Measurements from ENCODE around the gene VNN1. TPM values are rescaled to one million over a fixed set of nuclear protein-coding genes. Genes with fewer than 3 reads are reported as not detected.
"Not testable (repeated sequence)": the region's sequence is repeated elsewhere in the genome, so short reads cannot be mapped to it uniquely, and the experiment has no call there.

VNN1 gene
- total RNA-seq, 1 experiment from 2014 or later, result not detected

GRCh38 chr6:132683543-132683942, 30.3 kb downstream of the VNN1 start:
- Histone ChIP-seq H3K9me3 (ENCODE audit: control insufficient read depth in 1 of 2, insufficient read depth in 1 of 2, low read depth in 1 of 2, low read length in 2 of 2) (no peaks in the 10 kb centered on the region), H3K4me3 (replicated peaks in 1 of 2; ENCODE audit: low read depth in 1 of 2, low read length in 2 of 2) (no peak overlapping the region), H3K36me3 (ENCODE audit: control insufficient read depth in 1 of 2, insufficient read depth in 2 of 2, low read length in 2 of 2) (no peaks in the 10 kb centered on the region), H3K9ac (ENCODE audit: low read length) (no peak overlapping the region), H3K9me2 (ENCODE audit: insufficient read depth) (no peaks in the 10 kb centered on the region), H3K4me1 (ENCODE audit: control insufficient read depth in 1 of 2, insufficient read depth in 2 of 2, low read length in 2 of 2) (peaks cover 0 to 6% of the 10 kb centered on the region in 2 experiments; a peak in 1 of 4 replicates), H3K27ac (ENCODE audit: low read depth, low read length) (no peak overlapping the region), H3K79me2 (ENCODE audit: insufficient read depth, low read length) (no peaks in the 10 kb centered on the region), H3K27me3 (ENCODE audit: insufficient read depth, low read length) (no peaks in the 10 kb centered on the region), H3K4me2 (ENCODE audit: low read length) (no peak overlapping the region), H2AFZ (ENCODE audit: low read depth, low read length, poor library complexity, severe bottlenecking) (no peak overlapping the region), H4K20me1 (ENCODE audit: insufficient read depth) (no peaks in the 10 kb centered on the region)
- intact Hi-C loops (cut with micrococcal nuclease), result no loop called here
- TF ChIP-seq CEBPB (IDR thresholded peaks at IDR 0.05; ENCODE audit: low read depth) (no peak), POLR2A (IDR thresholded peaks at IDR 0.05; ENCODE audit: borderline replicate concordance, extremely low read depth, insufficient read depth, insufficient read length) (no peak), ZBTB33 (IDR thresholded peaks at IDR 0.05; ENCODE audit: extremely low read depth, insufficient replicate concordance, low read length) (no peak), TCF7L2 (IDR thresholded peaks at IDR 0.05; ENCODE audit: borderline replicate concordance, extremely low read depth, insufficient read depth, insufficient read length) (no peak), ELF1 (IDR thresholded peaks at IDR 0.05; ENCODE audit: borderline replicate concordance, low read depth) (no peak), JUND (IDR thresholded peaks at IDR 0.05) (no peak), POLR2AphosphoS5 (IDR thresholded peaks at IDR 0.05; ENCODE audit: low read depth, low read length) (no peak), ZNF274 (IDR thresholded peaks at IDR 0.05; ENCODE audit: low read depth, low read length) (no peak), RAD21 (IDR thresholded peaks at IDR 0.05; ENCODE audit: low read depth) (no peak), EZH2 (IDR thresholded peaks at IDR 0.05) (no peak), ZFX (IDR thresholded peaks at IDR 0.05) (no peak), FOSL1 (IDR thresholded peaks at IDR 0.05; ENCODE audit: low read depth) (no peak)
- TF ChIP-seq, protein P1, sequence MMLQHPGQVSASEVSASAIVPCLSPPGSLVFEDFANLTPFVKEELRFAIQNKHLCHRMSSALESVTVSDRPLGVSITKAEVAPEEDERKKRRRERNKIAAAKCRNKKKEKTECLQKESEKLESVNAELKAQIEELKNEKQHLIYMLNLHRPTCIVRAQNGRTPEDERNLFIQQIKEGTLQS (IDR thresholded peaks at IDR 0.05), result no peak
- TF ChIP-seq, protein P2, sequence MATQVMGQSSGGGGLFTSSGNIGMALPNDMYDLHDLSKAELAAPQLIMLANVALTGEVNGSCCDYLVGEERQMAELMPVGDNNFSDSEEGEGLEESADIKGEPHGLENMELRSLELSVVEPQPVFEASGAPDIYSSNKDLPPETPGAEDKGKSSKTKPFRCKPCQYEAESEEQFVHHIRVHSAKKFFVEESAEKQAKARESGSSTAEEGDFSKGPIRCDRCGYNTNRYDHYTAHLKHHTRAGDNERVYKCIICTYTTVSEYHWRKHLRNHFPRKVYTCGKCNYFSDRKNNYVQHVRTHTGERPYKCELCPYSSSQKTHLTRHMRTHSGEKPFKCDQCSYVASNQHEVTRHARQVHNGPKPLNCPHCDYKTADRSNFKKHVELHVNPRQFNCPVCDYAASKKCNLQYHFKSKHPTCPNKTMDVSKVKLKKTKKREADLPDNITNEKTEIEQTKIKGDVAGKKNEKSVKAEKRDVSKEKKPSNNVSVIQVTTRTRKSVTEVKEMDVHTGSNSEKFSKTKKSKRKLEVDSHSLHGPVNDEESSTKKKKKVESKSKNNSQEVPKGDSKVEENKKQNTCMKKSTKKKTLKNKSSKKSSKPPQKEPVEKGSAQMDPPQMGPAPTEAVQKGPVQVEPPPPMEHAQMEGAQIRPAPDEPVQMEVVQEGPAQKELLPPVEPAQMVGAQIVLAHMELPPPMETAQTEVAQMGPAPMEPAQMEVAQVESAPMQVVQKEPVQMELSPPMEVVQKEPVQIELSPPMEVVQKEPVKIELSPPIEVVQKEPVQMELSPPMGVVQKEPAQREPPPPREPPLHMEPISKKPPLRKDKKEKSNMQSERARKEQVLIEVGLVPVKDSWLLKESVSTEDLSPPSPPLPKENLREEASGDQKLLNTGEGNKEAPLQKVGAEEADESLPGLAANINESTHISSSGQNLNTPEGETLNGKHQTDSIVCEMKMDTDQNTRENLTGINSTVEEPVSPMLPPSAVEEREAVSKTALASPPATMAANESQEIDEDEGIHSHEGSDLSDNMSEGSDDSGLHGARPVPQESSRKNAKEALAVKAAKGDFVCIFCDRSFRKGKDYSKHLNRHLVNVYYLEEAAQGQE (IDR thresholded peaks at IDR 0.05; ENCODE audit: low read depth), result no peak
- DNase-seq (ENCODE audit: low read depth, low spot score) (no peak), ATAC-seq (no peak)
- ChIA-PET POLR2A (no interaction called here), RAD21 (ENCODE audit: low non-redundant PET in 1 of 2, low total read pairs in 2 of 2, uncharacterized antibody in 2 of 2, unreplicated experiment in 2 of 2) (no interaction called here), CTCF (no interaction called here)
- no TSS peak for BruUV-seq (replicated peaks)

GRCh38 chr6:132679094-132679493, 34.8 kb downstream of the VNN1 start:
- H3K27ac ChIP-seq (ENCODE audit: low read depth, low read length); DNase-seq (ENCODE audit: low read depth, low spot score); ATAC-seq; H3K27me3 ChIP-seq (ENCODE audit: insufficient read depth, low read length); H3K4me1 ChIP-seq (ENCODE audit: control insufficient read depth in 1 of 2, insufficient read depth in 2 of 2, low read length in 2 of 2); H3K9me2 ChIP-seq (ENCODE audit: insufficient read depth); H3K36me3 ChIP-seq (ENCODE audit: control insufficient read depth in 1 of 2, insufficient read depth in 2 of 2, low read length in 2 of 2); BruUV-seq (replicated peaks); H4K20me1 ChIP-seq (ENCODE audit: insufficient read depth); intact Hi-C loops (cut with micrococcal nuclease); H2AFZ ChIP-seq (ENCODE audit: low read depth, low read length, poor library complexity, severe bottlenecking); H3K9ac ChIP-seq (ENCODE audit: low read length); POLR2A ChIA-PET; CTCF ChIA-PET; RAD21 ChIA-PET (ENCODE audit: low non-redundant PET in 1 of 2, low total read pairs in 2 of 2, uncharacterized antibody in 2 of 2, unreplicated experiment in 2 of 2); H3K9me3 ChIP-seq (ENCODE audit: control insufficient read depth in 1 of 2, insufficient read depth in 1 of 2, low read depth in 1 of 2, low read length in 2 of 2); H3K4me3 ChIP-seq (replicated peaks in 1 of 2; ENCODE audit: low read depth in 1 of 2, low read length in 2 of 2); H3K79me2 ChIP-seq (ENCODE audit: insufficient read depth, low read length); H3K4me2 ChIP-seq (ENCODE audit: low read length): not testable (repeated sequence)

Data from HCT116 (cell line).